ENCODE data around the gene CHIC2. TPM values are rescaled to one million over a fixed set of nuclear protein-coding genes. Genes with fewer than 3 reads are reported as not detected.

CHIC2 gene
- total RNA-seq, 1 experiment from 2014 or later, result 8.2 TPM

DNA sequence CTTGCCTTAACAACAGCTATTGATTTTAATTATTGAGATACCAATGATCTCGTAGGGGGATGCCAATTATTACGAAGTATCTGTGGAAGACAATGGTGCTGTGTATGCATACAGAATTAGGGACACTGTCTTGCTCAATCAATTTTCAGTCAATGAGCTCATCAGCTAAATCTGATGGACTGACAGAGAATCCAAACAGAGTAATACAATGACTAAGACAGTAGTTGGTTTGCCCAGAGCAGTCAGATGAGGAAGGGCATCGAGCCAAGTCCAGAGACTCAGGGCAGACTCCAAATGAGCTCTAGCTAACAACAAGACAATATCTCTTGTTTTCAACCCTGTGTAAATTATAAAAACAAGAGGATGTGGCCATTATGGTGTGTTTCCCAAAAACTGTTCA is 20.9 kb upstream of the CHIC2 start:
- H3K23ac ChIP-seq (ENCODE audit: insufficient read length, low read depth, low read length), result no peak overlapping the region
- Mint-ChIP-seq H3K36me3 (ENCODE audit: insufficient read depth in 1 of 3, low read depth in 3 of 3) (no peaks in the 10 kb centered on the region), H3K27me3 (ENCODE audit: low read depth) (peaks cover 48% of the 10 kb centered on the region), H3K9me3 (no peaks in the 10 kb centered on the region), H3K27ac (no peak overlapping the region), H3K4me1 (no peaks in the 10 kb centered on the region), H3K4me3 (no peak overlapping the region)
- no peak overlapping the region for H3T11ph ChIP-seq (ENCODE audit: low read length)
- H3K18ac ChIP-seq (ENCODE audit: insufficient read length, low read depth, low read length), result no peak overlapping the region
- H2BK20ac ChIP-seq (ENCODE audit: low read depth, low read length, poor library complexity, severe bottlenecking), result no peak overlapping the region
- H3K4ac ChIP-seq (ENCODE audit: low read depth, low read length), result no peak overlapping the region
- H3K56ac ChIP-seq (ENCODE audit: insufficient read length, low read depth, low read length), result no peak overlapping the region
- no peaks in the 10 kb centered on the region for H3K4me1 ChIP-seq (ENCODE audit: insufficient read depth, low read length)
- H4K20me1 ChIP-seq (ENCODE audit: control insufficient read depth, insufficient read depth, insufficient read length), result no peaks in the 10 kb centered on the region
- H3K4me2 ChIP-seq (ENCODE audit: insufficient read depth, insufficient read length, low read length), result no peak overlapping the region
- H3K9me3 ChIP-seq (ENCODE audit: control insufficient read depth, low read depth, low read length), result no peaks in the 10 kb centered on the region
- no peaks in the 10 kb centered on the region for H3K23me2 ChIP-seq (ENCODE audit: insufficient read length, low read depth, low read length, poor library complexity, severe bottlenecking)
- no peak overlapping the region for H3K9ac ChIP-seq (ENCODE audit: extremely low read depth, insufficient read length, low read length)
- no peak overlapping the region for H2AK5ac ChIP-seq (ENCODE audit: insufficient read length, low read length)
- H4K5ac ChIP-seq (ENCODE audit: insufficient read length, low read depth, low read length), result no peak overlapping the region
- no peak overlapping the region for H3K14ac ChIP-seq (ENCODE audit: insufficient read depth, low read length)
- TF ChIP-seq, protein P1, sequence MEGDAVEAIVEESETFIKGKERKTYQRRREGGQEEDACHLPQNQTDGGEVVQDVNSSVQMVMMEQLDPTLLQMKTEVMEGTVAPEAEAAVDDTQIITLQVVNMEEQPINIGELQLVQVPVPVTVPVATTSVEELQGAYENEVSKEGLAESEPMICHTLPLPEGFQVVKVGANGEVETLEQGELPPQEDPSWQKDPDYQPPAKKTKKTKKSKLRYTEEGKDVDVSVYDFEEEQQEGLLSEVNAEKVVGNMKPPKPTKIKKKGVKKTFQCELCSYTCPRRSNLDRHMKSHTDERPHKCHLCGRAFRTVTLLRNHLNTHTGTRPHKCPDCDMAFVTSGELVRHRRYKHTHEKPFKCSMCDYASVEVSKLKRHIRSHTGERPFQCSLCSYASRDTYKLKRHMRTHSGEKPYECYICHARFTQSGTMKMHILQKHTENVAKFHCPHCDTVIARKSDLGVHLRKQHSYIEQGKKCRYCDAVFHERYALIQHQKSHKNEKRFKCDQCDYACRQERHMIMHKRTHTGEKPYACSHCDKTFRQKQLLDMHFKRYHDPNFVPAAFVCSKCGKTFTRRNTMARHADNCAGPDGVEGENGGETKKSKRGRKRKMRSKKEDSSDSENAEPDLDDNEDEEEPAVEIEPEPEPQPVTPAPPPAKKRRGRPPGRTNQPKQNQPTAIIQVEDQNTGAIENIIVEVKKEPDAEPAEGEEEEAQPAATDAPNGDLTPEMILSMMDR (conservative IDR thresholded peaks at IDR 0.05), result no peak
- H3K79me1 ChIP-seq (ENCODE audit: insufficient read depth, low read depth, low read length, poor library complexity, severe bottlenecking), result no peaks in the 10 kb centered on the region
- no peak for DNase-seq
- H2BK120ac ChIP-seq (ENCODE audit: low read depth, low read length, poor library complexity, severe bottlenecking), result no peak overlapping the region
- H4K91ac ChIP-seq (ENCODE audit: insufficient read length, low read depth, low read length), result no peak overlapping the region
- no peak overlapping the region for H2BK5ac ChIP-seq (ENCODE audit: insufficient read length, low read length)
- peaks cover 2% of the 10 kb centered on the region; the same call in 1 of the 2 replicates for H3K27me3 ChIP-seq (ENCODE audit: insufficient read depth, low read length)
- H3K27ac ChIP-seq (ENCODE audit: insufficient read length, low read depth, low read length), result no peak overlapping the region
- no peaks in the 10 kb centered on the region for H3K79me2 ChIP-seq (ENCODE audit: insufficient read depth, low read length)
- H2AFZ ChIP-seq (ENCODE audit: low read length), result no peak overlapping the region
- H4K8ac ChIP-seq (replicated peaks; ENCODE audit: insufficient read length, low read depth, low read length), result no peak overlapping the region
- H2BK12ac ChIP-seq (ENCODE audit: insufficient read length, low read depth, low read length), result no peak overlapping the region
- no peak overlapping the region for H2BK15ac ChIP-seq (ENCODE audit: low read depth, low read length)
- no CpG with 5 or more reads among the region's 3 CpGs for WGBS (ENCODE audit: extremely low coverage, insufficient read length, low lambda C conversion rate)
